Stimulated activated CD8-positive, alpha-beta memory T cell treated with anti-CD3 and anti-CD28 coated beads, Interleukin-7, amount 100 ng/mL, for 1 hour (primary cell): Measurements from ENCODE around the gene FGD5.
"Not testable (repeated sequence)": the region's sequence is repeated elsewhere in the genome, so short reads cannot be mapped to it uniquely, and the experiment has no call there.

Source experiments
- DNase-seq, 2 donors: peaks; one replicate each; pipeline ENCODE4 v3.0.0-alpha.2; 2020; ENCODE audit warnings: low read depth in 2 of 2

Gene FGD5

DNA sequence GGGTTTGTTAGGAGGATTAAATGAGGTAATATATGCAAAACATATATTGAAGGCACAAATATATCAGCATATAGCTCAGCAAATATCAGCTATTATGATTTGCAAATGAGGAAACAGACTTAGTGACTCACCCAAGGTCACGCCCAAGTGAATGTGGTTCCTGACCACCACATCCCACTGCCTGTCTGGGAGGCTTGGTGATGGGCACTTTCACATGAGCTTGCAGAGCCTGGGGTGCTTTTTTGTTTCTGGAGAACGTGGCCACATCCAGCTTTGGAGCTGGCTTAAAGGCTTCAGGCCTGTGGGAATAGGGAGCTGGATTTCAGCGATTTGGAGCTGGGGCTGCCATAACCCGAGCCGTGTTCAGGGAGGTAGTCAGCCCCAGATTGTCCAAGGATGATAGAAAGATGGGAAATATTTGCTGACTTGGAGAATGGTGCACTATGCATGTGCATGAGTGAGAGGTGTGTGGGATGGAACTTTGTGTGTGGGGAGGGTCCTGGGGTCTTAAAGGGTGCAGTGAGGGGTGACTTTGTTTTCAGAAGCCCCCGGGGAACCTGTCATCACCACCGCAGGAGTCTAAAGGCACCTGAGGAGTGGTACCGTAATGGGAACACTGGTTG is 12.0 kb upstream of the FGD5 start:
- DNase-seq, result no peak

DNA sequence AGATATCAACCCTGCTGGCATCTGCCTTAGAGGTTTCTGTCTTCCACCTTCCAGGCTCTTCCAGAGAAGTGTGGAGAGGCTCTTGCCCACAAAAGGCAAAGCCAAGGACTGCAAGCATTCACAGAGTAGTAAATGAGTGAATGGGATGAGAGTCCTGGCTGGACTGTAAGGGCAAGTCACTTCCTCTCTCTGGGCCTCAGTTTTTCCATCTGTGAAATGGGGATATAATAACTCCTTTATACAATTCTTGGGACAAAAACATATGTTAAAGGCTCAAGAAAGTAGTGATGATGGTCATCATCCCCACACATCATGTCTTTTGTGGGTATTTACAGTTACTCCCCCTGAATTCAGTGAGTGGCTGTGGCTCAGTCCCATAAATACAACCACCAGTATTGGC is 10.7 kb upstream of the FGD5 start:
- no peak for DNase-seq

DNA sequence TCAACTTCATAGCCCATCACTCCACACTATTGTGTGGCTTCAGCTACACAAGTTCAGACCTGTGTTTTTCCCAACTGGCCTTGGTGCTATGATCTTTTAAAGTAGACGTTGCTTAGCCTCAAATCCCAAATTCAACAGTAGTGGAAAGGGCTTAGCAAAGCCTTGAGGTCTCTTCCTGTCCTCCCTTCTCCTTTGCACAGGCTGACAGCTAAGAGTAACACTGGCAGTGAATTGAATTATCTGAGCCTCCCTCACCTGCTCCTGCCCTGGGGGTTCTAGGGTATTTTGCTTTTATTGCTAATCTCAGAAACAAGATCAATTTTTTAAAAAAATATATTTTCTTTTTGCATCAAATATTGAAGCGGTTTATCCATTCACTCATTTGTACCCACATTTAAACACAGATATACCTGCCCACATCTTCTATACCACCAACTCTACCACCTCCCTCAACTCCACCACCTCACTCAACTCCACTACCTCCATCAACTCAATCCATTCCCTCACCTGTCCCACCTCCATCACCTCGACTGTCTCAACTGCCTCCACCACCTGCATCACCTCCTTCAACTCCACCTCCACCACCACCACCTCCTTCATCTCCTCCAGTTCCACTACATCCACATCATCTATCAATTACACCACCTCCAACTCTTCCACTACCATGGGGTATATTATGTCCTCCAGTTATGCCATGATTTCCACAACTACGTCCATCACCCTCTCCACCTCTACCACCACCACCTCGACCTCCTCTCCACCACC is 10.1 kb upstream of the FGD5 start:
- no peak for DNase-seq

DNA sequence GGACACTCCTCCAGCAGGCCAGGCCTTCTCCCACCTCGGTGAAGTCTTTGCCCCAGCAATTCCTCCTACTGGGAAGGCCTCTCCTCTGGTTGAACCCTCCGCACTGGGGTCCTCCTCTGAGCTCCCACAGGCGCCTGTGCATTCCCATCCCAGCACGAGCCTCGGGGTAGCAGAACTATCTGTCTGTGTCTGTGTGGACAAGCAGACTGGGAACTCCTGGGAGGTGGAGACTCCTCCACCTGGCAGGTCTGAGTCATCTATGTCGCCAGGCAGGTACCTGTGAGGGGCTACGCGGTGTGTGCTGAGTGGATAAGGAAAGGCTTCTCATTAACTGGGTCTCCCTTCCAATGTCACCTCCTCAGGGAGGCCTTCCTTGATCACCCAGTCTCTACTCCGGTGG is 9.2 kb upstream of the FGD5 start:
- DNase-seq, result not testable (repeated sequence)

DNA sequence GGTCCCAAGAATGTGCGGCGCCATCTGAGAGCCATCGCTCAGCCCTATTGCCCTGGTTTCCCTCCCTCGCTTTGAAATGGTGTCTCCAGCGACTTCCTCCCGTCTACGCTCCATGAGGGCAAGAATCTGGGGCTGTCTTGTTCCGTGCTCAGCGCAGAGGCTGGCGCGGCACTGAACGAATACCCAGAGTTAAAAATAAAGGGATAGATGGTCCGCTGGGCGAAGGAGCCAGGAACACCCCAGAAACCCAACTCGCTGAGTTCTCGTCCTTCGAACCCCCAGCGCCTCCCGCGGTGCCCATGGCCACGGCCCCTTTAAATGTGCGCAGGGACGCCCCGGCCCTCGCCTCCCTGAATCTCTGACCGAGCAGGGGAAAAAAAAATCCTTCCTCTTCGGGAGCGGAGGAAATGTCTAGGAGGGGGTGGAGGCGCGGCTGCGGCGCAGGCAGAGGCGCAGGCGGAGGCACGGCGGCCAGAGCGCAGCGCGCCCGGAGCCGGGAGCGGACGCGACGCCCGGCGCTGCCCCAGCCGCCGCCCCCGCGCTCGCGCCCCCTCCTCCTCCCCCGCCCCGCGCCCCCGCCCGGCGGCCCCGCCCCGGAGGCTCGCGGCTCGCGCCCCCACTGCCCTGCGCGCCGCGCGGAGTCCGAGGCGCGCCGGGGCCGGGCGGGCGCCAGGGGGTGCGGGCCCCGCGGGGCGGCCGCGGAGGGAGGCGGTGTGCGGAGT is 8.5 kb upstream of the FGD5 start:
- no peak for DNase-seq

DNA sequence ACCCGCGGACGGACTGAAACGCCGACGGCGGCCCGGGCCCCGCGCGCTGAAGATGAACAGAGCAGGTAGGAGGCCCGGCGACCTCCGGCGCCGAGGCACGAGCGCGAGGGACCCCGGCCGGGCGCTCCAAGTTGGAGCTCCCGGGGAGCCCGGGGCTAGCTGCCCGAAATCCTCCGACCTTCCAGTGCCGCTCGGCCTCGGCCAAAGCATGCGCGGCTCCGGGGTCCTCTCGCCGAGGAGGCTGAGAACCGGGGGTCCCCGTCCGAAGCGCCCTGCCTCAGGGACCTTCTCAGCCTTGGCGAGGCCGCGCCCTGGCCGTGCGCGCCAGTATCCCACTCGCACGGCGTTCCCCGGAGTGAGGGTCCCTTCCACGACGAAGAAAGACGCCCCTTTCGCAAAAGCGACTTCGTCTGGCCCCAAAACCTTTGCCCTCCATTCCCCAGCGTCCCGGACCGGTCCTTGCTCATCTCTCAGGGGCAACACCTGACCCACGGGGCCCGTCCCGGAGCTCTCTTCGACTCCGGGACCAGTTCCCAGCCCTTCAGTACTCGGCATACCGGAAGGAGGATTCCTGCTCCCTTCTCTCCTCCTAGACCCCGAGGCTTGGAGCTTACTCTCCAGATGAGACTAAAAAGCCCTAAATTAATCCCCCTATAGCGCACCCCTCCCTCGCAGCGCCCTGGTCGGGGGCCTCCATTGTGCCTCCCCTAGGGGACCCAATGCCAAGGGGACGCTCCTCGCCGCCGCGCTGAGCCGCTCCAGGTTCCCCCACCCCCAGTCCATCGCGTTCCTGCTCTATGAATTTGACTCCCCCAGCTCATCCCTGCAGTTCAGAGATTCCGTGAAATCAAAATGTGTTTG is 7.7 kb upstream of the FGD5 start:
- no peak for DNase-seq

DNA sequence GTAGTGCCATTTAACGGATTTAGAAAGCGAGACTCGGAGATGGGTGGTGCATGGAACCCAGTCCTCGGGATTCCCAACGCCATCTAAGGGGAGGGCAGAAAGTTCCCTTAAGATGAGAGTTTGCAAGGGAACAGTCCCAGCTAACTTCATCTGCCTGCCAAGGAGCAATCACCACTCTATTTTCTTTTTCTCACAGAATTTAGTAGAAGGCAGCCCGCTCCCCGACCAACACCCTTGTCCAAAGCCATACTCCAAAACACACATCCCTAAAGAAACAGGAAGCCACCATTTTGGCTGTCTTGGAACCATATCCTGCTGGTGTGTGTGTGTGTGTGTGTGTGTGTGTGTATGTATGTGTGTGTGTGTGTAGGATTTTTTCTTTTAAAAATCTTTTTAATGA is 7.1 kb upstream of the FGD5 start:
- no peak for DNase-seq

DNA sequence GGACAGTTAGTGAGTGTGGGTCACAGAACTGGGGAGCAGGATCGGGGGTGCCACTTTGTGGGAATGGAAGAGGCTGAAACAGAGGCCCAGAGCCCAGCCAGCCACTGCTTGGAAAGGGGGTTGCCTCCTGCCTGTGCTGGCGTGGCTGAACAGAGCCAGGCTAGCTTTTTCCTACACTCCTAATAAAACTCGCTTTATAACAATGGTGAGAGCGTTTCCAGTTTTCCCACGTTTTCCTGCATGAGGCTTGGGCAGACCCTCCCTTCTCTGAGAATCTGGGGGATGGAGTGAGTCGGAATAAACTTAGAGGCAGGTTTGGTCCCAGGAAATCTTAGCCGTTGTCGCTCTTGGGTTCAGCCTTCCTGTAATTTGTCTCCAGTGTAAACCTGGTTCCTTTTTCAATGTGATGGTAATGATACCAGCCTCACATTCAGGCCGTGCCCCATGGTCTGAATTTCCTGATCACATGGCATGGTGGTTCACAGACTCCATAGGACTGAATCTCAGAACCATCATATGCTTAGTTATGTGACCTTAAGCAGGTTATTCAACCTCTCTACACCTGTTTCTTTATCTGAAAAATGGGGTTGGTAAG is 6.5 kb upstream of the FGD5 start:
- no peak for DNase-seq

DNA sequence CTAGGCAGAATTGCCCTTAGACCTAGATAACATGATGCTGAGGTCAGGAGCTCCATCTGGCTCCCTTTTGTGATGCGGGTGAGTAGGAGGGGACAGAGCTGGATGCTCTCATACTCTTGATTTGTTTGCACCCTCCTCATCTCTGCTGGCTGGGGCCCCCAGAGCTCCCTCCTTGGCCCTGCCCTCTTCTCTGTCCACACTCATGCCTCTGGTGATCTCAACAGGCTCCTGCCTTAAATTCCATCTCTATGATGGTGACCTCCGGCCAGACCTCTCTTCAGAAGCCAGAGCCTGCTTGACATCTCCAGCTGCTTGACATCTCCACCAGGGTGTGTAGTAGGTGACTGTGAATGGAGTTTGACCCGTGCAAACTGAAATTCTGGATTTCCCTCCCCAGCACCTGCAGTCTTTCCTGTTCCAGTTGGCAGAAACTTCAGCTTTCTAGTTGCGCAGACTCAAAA is 4.3 kb upstream of the FGD5 start:
- DNase-seq, result no peak

DNA sequence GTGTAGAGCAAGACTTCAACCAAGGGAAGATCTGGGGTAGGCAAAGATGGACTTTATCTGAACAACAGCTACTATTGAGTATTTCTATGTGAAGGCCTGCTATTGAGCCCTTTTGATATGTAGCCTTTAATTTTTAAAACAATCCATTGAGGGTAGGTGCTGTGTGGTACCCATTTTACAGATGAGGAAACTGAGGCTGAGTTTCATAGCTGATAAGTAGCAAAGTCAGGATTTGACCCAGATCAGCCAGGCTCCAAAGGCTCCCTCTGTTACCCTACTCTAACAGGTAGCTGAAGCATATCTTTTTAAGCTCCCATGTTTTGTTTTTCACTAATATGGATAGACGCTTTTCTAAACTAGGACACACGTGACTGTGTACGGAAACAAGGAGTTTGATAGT is 2.4 kb upstream of the FGD5 start:
- no peak for DNase-seq

DNA sequence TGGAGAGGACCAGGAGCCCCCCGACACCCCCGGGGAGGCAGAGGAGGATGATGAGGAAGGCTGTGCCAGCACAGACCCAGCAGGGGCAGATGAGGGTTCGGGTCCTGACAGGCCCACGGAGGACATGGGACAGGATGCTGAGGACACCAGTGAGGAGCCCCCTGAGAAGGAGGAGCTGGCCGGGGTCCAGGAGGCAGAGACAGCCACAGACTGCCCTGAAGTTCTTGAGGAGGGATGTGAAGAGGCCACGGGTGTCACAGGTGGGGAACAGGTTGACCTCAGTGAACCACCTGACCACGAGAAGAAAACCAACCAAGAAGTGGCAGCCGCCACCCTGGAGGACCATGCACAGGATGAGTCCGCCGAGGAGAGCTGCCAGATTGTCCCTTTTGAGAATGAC is 909 bp downstream of the FGD5 start:
- DNase-seq, result no peak

DNA sequence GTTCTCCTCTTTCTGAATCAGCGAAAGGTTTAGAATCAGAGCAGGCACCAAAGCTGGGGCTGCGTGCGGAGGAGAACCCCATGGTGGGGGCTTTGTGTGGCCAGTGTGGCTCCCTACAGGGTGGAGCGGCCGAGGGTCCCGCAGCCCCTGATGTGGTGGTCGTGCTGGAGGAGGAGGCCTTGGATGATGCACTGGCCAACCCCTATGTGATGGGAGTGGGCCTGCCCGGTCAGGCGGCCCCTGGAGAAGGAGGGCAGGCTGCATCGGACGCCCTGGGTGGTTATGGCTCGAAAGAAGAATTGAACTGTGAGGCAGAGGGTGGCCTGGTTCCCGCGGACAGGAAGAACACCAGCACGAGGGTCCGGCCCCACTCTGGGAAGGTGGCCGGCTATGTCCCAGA is 1.4 kb downstream of the FGD5 start:
- no peak for DNase-seq

DNA sequence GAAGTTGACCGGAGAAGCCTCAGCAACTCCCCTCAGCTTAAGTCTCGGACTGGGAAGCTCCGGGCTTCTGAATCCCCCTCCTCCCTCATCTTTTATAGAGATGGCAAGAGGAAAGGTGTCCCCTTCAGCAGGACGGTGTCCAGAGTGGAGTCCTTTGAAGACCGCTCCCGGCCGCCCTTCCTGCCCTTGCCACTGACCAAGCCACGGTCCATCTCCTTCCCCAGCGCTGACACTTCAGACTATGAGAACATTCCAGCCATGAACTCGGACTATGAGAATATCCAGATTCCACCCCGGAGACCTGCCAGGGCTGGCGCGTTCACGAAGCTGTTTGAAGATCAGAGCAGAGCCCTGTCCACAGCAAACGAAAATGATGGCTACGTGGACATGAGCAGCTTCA is 2.4 kb downstream of the FGD5 start:
- no peak for DNase-seq

DNA sequence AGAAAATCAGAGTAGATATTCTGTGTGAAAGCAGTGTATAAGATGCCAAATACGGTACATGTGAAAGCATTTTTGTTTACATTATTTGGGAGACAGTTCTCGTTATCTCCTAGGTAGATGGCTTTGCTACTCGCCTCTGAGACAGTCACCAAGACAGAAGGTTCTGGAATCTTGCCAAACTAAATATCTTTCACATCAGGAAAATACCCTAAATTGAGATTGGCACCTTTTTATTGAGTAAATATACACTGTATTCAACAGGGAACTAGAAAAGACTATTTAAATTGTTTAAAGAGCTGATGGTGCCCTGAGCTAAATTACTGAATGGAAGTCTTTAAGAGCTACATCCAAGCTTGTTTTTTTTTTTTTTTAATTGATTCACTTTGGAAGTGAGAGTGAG is 3.4 kb downstream of the FGD5 start:
- DNase-seq, result no peak

DNA sequence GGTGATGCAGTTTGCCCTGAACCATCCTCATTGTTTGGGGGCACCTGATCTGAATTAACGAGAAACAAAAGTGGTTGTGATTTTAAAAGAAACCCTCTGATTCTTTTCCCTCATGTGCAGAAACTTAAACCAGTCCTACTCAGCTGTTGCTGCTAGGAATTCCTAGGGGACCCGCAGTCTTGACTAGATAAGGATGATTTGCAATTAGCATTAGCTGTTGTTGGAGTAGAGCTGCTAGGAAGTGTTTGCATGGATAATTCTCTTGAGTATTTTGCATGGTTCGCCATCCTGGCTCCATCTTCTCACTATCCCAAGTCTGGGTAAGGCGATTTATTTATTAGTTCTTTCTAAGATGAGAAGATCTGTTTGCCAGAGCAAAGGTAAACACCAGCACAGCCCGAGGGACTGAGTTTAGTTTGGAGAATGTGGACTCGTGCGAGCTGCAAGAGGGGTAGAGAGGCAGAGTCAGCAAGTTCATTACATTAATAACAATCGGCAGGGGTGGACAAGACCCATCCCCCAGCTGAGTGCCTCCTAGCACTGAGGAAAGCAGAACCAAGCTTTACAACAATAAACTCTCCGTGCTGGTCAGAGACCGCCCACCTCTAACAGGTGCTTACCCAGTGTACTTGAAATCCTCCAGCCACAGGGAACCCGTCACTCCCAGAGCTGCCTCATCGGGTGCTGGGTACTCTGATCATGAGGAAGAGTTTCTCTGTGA is 4.1 kb downstream of the FGD5 start:
- DNase-seq, result no peak

DNA sequence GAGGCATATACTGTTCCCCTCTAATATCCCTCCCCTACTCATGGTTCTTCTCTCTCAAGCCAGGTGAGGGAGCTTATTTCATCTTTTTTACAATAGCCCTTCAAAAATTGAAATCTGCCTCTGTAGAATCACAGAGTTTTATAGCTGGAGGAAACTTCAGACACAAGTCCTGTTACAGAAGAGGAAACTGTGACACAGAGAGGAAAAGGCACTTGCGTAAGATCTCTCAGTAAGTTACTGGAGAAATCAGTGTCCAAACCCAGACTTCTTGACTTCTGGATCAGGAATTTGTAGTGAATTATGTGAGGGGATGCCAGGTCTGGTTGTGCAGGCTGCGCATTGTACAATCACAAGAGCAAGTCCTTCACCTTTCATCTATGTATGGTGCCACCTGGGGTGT is 4.6 kb downstream of the FGD5 start:
- DNase-seq, result no peak

DNA sequence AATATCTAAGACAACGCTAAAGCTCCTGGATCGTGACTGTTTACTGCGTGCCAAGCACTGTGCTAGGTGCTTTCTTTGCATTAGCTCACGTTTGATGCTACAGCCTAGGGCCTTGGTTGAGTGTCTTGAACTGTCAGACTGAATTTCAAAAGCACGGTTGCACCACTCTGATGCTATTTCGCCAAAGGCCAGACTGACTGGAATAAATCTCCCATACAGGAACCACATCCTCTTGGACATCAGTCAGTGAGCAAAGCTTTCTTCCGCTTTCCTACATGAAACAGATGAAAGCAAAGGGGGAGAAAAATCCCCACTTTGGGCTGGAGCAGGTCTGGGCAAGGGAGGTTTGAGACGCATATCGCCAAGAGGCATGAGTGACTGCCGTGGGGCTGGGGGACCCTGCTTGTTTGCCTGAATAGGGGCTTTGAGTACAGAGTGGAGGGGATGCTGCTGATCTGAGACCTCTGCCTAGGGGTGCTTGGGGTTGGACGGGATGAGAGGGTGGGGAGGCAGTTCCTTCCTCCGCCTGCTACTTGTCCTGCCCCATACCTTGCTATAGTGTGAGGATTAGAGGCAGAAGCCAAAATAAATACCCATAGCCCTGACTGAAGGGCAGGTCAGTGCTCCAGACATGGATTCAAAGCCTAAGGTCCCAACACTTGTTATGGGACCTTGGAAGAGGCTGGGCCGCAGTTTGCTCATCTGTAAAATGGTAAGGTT is 5.3 kb downstream of the FGD5 start:
- no peak for DNase-seq

DNA sequence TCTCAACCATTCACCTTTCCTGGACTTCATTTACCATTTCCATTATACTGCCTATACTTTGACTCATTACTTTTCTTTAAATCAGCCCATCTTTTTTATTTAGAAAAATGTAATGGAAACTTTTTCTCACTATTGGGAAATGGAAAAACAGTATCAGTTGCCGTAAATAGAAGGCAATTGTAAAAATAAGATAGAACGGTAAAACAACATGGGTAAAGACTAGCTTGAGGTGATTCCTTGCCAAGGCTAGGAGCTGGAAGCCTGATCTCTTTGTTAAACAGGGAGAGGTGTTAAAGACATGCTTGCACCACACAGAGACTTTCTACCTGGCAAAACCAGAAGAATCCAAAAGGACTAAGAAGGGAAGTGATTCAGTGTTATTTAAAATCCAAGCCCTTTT is 5.9 kb downstream of the FGD5 start:
- DNase-seq, result no peak

DNA sequence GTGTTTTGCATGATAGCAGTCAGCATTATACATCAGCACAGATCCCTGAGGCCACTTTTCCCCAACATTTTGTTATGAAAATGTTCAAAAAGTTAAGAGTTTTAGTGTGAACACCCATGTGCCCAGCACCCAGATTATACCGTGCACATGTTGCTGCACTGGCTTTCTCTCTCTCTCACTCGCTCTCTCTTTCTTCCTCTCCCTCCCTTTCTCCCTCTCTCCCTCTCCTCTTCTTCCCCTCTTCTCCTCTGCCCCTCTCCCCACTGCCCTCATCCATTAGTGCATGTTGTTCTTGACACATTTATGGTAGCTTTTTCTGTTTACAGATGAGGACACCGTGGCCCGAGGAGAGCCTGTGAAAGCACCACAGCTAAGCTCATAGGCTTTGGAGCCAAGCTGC is 7.3 kb downstream of the FGD5 start:
- DNase-seq, result no peak

DNA sequence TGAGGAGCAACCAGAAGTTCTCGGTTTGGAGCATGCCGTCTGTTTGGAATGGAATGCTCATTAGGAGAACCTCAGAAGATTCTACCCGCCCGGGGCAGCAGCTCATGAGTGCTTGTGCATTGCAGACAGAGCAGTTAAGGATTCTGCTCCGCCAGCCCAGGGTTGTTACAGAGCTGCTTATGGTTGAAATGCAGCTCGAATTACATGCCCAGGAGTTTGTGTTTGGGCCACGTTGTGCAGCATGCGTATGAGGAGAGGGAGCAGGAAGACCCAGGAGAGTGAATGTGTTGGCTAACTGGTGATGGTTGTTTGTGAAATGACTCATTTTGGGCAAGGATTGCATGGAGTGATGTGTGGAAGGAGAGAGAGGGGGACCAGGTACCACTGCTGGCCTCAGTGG is 9.0 kb downstream of the FGD5 start:
- no peak for DNase-seq
